ENCODE measurements around the gene USP31.
A peak's percentile ranks its signal among the peaks of the same experiment; 100 is the strongest.

USP31 gene

DNA sequence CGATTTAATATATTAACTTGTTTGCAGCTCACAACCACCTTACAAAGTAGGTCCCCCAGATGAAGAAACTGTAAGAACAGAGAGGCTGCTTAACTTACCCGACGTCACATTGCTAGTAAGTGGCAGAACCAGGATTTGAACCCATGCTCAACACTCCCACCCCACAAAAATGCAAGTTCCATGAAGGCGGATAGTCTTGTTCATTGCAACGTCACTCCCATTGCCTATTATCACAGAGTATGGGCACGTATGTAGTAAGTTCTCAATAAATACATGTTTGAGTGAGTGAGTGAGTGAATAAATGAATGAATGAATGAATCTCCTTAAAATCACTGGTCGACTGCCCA is 1.1 kb downstream of the USP31 start:
- Histone ChIP-seq H3K4me1 (ENCODE audit: insufficient read depth, low read length, severe bottlenecking) (peaks cover 17% of the 10 kb centered on the region), H3K36me3 (ENCODE audit: insufficient read depth, low read length) (no peaks in the 10 kb centered on the region), H3K27me3 (ENCODE audit: insufficient read depth, low read length) (no peaks in the 10 kb centered on the region), H3K79me2 (ENCODE audit: insufficient read depth, low read length) (peaks cover 6% of the 10 kb centered on the region; the same call in 1 of the 2 replicates), H2AFZ (ENCODE audit: low read length) (no peak overlapping the region), H4K20me1 (ENCODE audit: insufficient read depth, low read length) (no peaks in the 10 kb centered on the region), H3K4me2 (ENCODE audit: low read length) (peak overlapping the region; percentile 84), H3K9me3 (ENCODE audit: low read length) (no peaks in the 10 kb centered on the region), H3K4me3 (ENCODE audit: low read depth, low read length, poor library complexity, severe bottlenecking) (peak overlapping the region; percentile 64), H3K27ac (ENCODE audit: low read depth, low read length, poor library complexity, severe bottlenecking) (no peak overlapping the region), H3F3A (ENCODE audit: insufficient read depth, low read length) (no peaks in the 10 kb centered on the region), H3K9ac (ENCODE audit: low read length) (peak overlapping the region; percentile 62), H3K9me2 (ENCODE audit: low read depth, low read length) (no peaks in the 10 kb centered on the region)
- no peak for TF ChIP-seq EZH2 (IDR thresholded peaks at IDR 0.05; ENCODE audit: borderline replicate concordance, low read length)
- TF ChIP-seq, protein P1, sequence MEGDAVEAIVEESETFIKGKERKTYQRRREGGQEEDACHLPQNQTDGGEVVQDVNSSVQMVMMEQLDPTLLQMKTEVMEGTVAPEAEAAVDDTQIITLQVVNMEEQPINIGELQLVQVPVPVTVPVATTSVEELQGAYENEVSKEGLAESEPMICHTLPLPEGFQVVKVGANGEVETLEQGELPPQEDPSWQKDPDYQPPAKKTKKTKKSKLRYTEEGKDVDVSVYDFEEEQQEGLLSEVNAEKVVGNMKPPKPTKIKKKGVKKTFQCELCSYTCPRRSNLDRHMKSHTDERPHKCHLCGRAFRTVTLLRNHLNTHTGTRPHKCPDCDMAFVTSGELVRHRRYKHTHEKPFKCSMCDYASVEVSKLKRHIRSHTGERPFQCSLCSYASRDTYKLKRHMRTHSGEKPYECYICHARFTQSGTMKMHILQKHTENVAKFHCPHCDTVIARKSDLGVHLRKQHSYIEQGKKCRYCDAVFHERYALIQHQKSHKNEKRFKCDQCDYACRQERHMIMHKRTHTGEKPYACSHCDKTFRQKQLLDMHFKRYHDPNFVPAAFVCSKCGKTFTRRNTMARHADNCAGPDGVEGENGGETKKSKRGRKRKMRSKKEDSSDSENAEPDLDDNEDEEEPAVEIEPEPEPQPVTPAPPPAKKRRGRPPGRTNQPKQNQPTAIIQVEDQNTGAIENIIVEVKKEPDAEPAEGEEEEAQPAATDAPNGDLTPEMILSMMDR (IDR thresholded peaks at IDR 0.05; ENCODE audit: low read length), result no peak

DNA sequence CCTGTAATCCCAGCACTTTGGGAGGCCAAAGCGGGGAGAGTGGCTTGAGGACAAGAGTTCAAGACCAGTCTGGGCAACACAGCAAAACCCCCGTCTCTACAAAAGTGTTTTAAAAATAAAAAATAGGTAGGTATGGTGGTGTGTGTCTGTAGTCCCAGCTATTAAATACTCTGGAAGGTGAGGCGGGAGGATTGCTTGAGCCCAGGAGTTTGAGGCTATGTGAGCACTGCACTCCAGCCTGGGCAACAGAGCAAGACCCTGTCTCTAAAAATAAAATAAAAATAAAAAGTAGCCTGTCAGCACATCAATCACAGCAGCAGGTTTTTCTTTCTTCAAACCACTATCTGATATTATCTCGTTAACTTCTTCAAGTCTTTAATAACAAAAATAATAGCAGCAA is 1.6 kb downstream of the USP31 start:
- TF ChIP-seq EZH2 (IDR thresholded peaks at IDR 0.05; ENCODE audit: borderline replicate concordance, low read length), result no peak
- TF ChIP-seq, protein P1 (IDR thresholded peaks at IDR 0.05; ENCODE audit: low read length), result no peak
- H3F3A ChIP-seq (ENCODE audit: insufficient read depth, low read length), result no peaks in the 10 kb centered on the region
- H3K9me2 ChIP-seq (ENCODE audit: low read depth, low read length), result no peaks in the 10 kb centered on the region
- no peaks in the 10 kb centered on the region for H3K36me3 ChIP-seq (ENCODE audit: insufficient read depth, low read length)
- peak overlapping the region; percentile 64 for H3K4me3 ChIP-seq (ENCODE audit: low read depth, low read length, poor library complexity, severe bottlenecking)
- peaks cover 17% of the 10 kb centered on the region for H3K4me1 ChIP-seq (ENCODE audit: insufficient read depth, low read length, severe bottlenecking)
- H3K9ac ChIP-seq (ENCODE audit: low read length), result peak overlapping the region; percentile 62
- H3K27ac ChIP-seq (ENCODE audit: low read depth, low read length, poor library complexity, severe bottlenecking), result no peak overlapping the region
- H3K27me3 ChIP-seq (ENCODE audit: insufficient read depth, low read length), result no peaks in the 10 kb centered on the region
- H2AFZ ChIP-seq (ENCODE audit: low read length), result no peak overlapping the region
- H3K4me2 ChIP-seq (ENCODE audit: low read length), result peak overlapping the region; percentile 84
- no peaks in the 10 kb centered on the region for H3K9me3 ChIP-seq (ENCODE audit: low read length)
- H3K79me2 ChIP-seq (ENCODE audit: insufficient read depth, low read length), result peaks cover 6% of the 10 kb centered on the region; the same call in 1 of the 2 replicates
- H4K20me1 ChIP-seq (ENCODE audit: insufficient read depth, low read length), result no peaks in the 10 kb centered on the region

DNA sequence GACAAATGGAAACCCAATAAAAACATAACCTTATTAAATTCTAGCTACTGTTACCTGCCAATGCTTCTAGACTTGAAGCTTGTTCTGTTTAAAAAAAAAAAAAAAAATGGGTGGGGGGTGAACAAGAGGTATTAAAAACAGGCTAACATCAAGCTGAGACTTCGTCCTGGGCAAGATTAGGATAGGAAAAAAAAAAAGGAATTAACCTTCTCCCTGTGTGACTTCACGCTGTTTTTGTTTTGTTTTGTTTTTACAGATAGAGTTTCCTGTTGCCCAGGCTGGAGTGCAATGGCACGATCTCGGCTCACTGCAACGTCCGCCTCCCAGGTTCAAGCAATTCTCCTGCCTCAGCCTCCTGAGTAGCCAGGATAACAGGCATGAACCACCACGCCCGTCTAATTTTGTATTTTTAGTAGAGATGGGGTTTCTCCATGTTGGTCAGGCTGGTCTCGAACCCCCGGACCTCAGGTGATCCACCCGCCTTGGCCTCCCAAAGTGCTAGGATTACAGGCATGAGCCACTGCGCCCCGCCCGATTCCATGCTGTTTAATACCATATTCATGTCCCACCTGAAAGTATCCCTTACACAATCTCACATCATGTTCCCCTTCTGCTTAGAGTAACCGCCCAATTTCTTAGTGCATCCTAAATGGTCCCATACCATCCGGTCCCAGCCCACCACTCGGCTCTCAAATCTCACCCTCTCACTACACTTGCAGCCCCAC is 2.2 kb downstream of the USP31 start:
- no peak for TF ChIP-seq EZH2 (IDR thresholded peaks at IDR 0.05; ENCODE audit: borderline replicate concordance, low read length)
- TF ChIP-seq, protein P1 (IDR thresholded peaks at IDR 0.05; ENCODE audit: low read length), result no peak
- Histone ChIP-seq H3K9me3 (ENCODE audit: low read length) (no peaks in the 10 kb centered on the region), H4K20me1 (ENCODE audit: insufficient read depth, low read length) (no peaks in the 10 kb centered on the region), H3K4me3 (ENCODE audit: low read depth, low read length, poor library complexity, severe bottlenecking) (peak overlapping the region; percentile 64), H3K9me2 (ENCODE audit: low read depth, low read length) (no peaks in the 10 kb centered on the region), H3K27ac (ENCODE audit: low read depth, low read length, poor library complexity, severe bottlenecking) (no peak overlapping the region), H3K4me2 (ENCODE audit: low read length) (peak overlapping the region; percentile 84), H3F3A (ENCODE audit: insufficient read depth, low read length) (no peaks in the 10 kb centered on the region), H3K9ac (ENCODE audit: low read length) (no peak overlapping the region), H2AFZ (ENCODE audit: low read length) (no peak overlapping the region), H3K36me3 (ENCODE audit: insufficient read depth, low read length) (no peaks in the 10 kb centered on the region), H3K79me2 (ENCODE audit: insufficient read depth, low read length) (peaks cover 6% of the 10 kb centered on the region; the same call in 1 of the 2 replicates), H3K4me1 (ENCODE audit: insufficient read depth, low read length, severe bottlenecking) (peaks cover 17% of the 10 kb centered on the region), H3K27me3 (ENCODE audit: insufficient read depth, low read length) (no peaks in the 10 kb centered on the region)

Measured in OCI-LY1 (cell line).